Panc1 (cell line): ENCODE measurements around the gene COX5A. TPM values are rescaled to one million over a fixed set of nuclear protein-coding genes. Genes with fewer than 3 reads are reported as not detected.
A peak's percentile ranks its signal among the peaks of the same experiment; 100 is the strongest.

Experiments
- ATAC-seq: fragments of 200-7000 bp; cut with Tn5 transposase; 2 replicates; pipeline ENCODE4 v1.9.1; 2020; ENCODE audit warnings: mild to moderate bottlenecking, moderate library complexity
- BruUV-seq: library from RNA; stranded (reverse); fragments of 400-500 nt; replicated peaks from 2 replicates; lab custom pipeline; 2021; lab: Mats Ljungman, UMichigan
- CTCF ChIA-PET: fragments of 300-600 bp; sonication (Branson Sonifier 250); formaldehyde crosslinking; loops from one replicate; lab custom pipeline; 2022; ENCODE audit warnings: antibody characterized with exemption; lab: Charles Lee
- POLR2A ChIA-PET: fragments of 300-600 bp; sonication (Branson Sonifier 250); formaldehyde crosslinking; loops from one replicate; lab custom pipeline; 2022; ENCODE audit warnings: antibody characterized with exemption; lab: Charles Lee
- DNase-seq: peaks from one replicate; pipeline ENCODE4 v3.0.0-alpha.2; 2010; ENCODE audit warnings: low read depth, low spot score
- H3K27ac ChIP-seq: 2 replicates; pipeline ENCODE4 v1.5.1; 2011; ENCODE audit warnings: mild to moderate bottlenecking, low read length, inconsistent platforms
- H3K27me3 ChIP-seq: fragments of 200-500 bp; sonication (Bioruptor generic); 2 replicates; pipeline ENCODE4 v1.6.0; 2014; ENCODE audit warnings: low read length, inconsistent platforms; ENCODE audit not compliant: control insufficient read depth, insufficient read depth
- H3K36me3 ChIP-seq: fragments of 200-500 bp; sonication (Bioruptor generic); 2 replicates; pipeline ENCODE4 v1.5.1; 2014; ENCODE audit warnings: inconsistent platforms, mild to moderate bottlenecking, low read length, moderate library complexity; ENCODE audit not compliant: control insufficient read depth, insufficient read depth
- H3K4me1 ChIP-seq: 2 replicates; pipeline ENCODE4 v1.5.1; 2011; ENCODE audit warnings: inconsistent platforms, mild to moderate bottlenecking, low read length, moderate library complexity; ENCODE audit not compliant: control insufficient read depth, insufficient read depth
- H3K4me3 ChIP-seq, 2 experiments: 2 replicates each; pipeline ENCODE4 v1.5.1; 2011 to 2012; ENCODE audit warnings: low read depth in 2 of 2, low read length in 2 of 2, mild to moderate bottlenecking in 2 of 2, inconsistent platforms in 1 of 2, moderate library complexity in 1 of 2
- H3K9me3 ChIP-seq: fragments of 200-500 bp; sonication (Bioruptor generic); 2 replicates; pipeline ENCODE4 v1.5.1; 2014; ENCODE audit warnings: low read depth, mild to moderate bottlenecking, inconsistent platforms, low read length, moderate library complexity; ENCODE audit not compliant: control insufficient read depth, insufficient read depth
- POLR2AphosphoS5 ChIP-seq: IDR thresholded peaks from 2 replicates; pipeline ENCODE4 v1.6.1; 2012; ENCODE audit warnings: mild to moderate bottlenecking, low read depth, low read length, moderate library complexity
- SIN3A ChIP-seq: IDR thresholded peaks from 2 replicates; pipeline ENCODE4 v1.6.1; 2012; ENCODE audit warnings: low read depth, mild to moderate bottlenecking, low read length, moderate library complexity, borderline replicate concordance; ENCODE audit not compliant: insufficient read depth
- TCF7L2 ChIP-seq: IDR thresholded peaks from 2 replicates; pipeline ENCODE4 v1.6.1; 2011; ENCODE audit warnings: mild to moderate bottlenecking, low read depth, low read length, inconsistent platforms
- in situ Hi-C: cut with HindIII; loops from 2 replicates; pipeline ENCODE4 v1.10.0; 2016; ENCODE audit warnings: low sequenced_read_pairs, low pct_unique_long_range_greater_than_20kb
- intact Hi-C: fragments of 100-400 bp; cut with micrococcal nuclease; formaldehyde crosslinking; loops from one replicate; pipeline ENCODE4 v1.10.0; 2022; ENCODE audit not compliant: unreplicated experiment
- total RNA-seq: library from RNA; stranded (reverse); gene quantifications from one replicate; pipeline ENCODE4 v1.2.1, GENCODE V29; 2021; ENCODE audit not compliant: unreplicated experiment
- TF ChIP-seq, protein P1 (sequence below): fragments of 450-650 bp; IDR thresholded peaks from 2 replicates; pipeline ENCODE4 v1.5.1; 2017; ENCODE audit warnings: mild to moderate bottlenecking
- TF ChIP-seq, protein P2 (sequence below), 2 experiments: IDR thresholded peaks; 2 replicates each; pipeline ENCODE4 v1.6.1; 2011 to 2012; ENCODE audit warnings: low read depth in 2 of 2, control low read depth in 1 of 2, low read length in 1 of 2, mild to moderate bottlenecking in 1 of 2, moderate library complexity in 1 of 2; ENCODE audit not compliant: insufficient read depth in 1 of 2

COX5A gene
- total RNA-seq, 1 experiment from 2014 or later, result 353 TPM

DNA sequence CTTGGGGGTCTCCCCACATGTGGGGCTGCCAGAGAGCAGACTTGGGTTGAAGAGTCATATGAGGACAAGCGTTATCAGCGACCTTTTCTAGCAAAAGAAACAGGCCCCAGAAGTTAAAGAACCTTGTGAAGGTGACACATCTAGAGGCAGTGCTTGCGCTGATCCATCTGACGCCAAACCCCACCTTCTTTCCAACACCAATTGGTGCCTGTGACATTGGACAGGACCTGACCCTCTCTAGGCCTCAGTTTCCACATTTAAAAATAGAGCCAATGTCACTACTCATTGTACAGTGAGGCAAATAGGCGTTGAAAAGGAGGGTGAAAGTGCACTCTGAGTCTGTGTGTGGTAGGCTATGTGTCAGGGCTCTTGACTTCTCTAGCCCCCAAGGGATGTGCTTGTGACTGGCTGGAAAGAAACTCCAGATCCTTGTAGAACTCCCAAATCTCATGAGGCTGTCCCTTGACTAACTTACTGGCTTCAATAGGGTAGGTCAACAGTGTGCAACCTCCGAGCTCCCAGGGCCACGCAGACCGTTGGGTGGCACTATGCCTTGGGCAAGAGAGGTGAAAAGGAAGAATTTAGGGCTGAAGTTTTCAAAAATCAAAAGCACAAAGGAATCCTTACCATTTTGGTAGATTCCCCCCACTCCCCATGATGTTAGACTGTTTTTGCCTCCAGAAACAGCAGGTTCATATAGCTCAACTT is 30.6 kb downstream of the COX5A start:
- H3K4me3 ChIP-seq, result peak overlapping the region; percentile 89 to 94
- ATAC-seq, result peak; percentile 58
- TSS peak; percentile 93 for BruUV-seq
- no peaks in the 10 kb centered on the region for H3K27me3 ChIP-seq
- TF ChIP-seq, protein P1, sequence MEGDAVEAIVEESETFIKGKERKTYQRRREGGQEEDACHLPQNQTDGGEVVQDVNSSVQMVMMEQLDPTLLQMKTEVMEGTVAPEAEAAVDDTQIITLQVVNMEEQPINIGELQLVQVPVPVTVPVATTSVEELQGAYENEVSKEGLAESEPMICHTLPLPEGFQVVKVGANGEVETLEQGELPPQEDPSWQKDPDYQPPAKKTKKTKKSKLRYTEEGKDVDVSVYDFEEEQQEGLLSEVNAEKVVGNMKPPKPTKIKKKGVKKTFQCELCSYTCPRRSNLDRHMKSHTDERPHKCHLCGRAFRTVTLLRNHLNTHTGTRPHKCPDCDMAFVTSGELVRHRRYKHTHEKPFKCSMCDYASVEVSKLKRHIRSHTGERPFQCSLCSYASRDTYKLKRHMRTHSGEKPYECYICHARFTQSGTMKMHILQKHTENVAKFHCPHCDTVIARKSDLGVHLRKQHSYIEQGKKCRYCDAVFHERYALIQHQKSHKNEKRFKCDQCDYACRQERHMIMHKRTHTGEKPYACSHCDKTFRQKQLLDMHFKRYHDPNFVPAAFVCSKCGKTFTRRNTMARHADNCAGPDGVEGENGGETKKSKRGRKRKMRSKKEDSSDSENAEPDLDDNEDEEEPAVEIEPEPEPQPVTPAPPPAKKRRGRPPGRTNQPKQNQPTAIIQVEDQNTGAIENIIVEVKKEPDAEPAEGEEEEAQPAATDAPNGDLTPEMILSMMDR, result no peak
- TF ChIP-seq SIN3A (no peak), POLR2AphosphoS5 (no peak), TCF7L2 (no peak)
- TF ChIP-seq, protein P2, sequence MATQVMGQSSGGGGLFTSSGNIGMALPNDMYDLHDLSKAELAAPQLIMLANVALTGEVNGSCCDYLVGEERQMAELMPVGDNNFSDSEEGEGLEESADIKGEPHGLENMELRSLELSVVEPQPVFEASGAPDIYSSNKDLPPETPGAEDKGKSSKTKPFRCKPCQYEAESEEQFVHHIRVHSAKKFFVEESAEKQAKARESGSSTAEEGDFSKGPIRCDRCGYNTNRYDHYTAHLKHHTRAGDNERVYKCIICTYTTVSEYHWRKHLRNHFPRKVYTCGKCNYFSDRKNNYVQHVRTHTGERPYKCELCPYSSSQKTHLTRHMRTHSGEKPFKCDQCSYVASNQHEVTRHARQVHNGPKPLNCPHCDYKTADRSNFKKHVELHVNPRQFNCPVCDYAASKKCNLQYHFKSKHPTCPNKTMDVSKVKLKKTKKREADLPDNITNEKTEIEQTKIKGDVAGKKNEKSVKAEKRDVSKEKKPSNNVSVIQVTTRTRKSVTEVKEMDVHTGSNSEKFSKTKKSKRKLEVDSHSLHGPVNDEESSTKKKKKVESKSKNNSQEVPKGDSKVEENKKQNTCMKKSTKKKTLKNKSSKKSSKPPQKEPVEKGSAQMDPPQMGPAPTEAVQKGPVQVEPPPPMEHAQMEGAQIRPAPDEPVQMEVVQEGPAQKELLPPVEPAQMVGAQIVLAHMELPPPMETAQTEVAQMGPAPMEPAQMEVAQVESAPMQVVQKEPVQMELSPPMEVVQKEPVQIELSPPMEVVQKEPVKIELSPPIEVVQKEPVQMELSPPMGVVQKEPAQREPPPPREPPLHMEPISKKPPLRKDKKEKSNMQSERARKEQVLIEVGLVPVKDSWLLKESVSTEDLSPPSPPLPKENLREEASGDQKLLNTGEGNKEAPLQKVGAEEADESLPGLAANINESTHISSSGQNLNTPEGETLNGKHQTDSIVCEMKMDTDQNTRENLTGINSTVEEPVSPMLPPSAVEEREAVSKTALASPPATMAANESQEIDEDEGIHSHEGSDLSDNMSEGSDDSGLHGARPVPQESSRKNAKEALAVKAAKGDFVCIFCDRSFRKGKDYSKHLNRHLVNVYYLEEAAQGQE (IDR thresholded peaks at IDR 0.05; ENCODE audit: insufficient read depth in 1 of 2, low read depth in 2 of 2, low read length in 1 of 2), result no peak
- ChIA-PET CTCF (no interaction called here), POLR2A (interaction anchor here (0.7 kb wide), 1 partner anchor 24 kb away, joined by 10 read pairs; no protein-coding TSS in a partner anchor)
- no peaks in the 10 kb centered on the region for H3K9me3 ChIP-seq
- H3K36me3 ChIP-seq, result peaks cover 14% of the 10 kb centered on the region; the same call in 1 of the 2 replicates
- in situ Hi-C loops, result no loop called here
- H3K27ac ChIP-seq, result peak overlapping the region; percentile 95
- H3K4me1 ChIP-seq, result peaks cover 13% of the 10 kb centered on the region
- intact Hi-C loops, result no loop called here
- DNase-seq, result no peak

DNA sequence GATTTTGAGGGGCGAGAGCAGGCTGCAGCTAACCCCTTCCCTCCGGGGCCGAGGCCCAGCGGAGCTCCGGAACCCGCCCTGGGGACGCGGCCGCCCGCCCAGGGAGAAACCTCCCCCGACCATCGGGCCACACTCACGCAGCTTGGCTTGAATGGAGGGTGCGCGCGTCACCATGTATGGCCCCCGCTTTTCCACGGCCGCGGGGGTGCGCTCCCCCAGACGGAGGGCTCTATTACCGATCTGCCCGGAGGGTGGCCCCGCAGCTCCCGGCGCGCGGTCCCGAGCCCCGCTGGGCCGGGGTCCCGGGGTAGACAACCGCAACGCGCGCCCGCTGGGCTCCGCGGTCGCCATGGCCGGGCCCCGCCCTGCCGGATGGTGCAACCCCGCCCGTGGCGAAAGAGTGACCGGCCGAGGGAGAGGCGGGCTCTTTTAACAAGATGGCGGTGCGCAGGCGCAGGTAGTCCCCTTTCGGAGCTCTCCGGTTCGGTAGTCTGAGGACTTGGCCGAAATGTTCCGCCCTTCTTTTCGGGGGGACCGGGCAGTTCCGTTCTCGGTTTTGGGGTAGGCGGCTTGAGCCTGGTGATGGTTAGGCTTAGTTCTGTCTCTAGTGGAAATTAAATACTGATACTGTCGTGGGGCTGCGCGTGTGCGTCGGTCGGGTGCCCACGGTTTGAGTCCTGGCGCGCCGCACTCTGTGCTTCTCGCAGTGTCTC is 31.3 kb downstream of the COX5A start, which contains the start of gene FAM219B:
Gene FAM219B (minus strand): TSS at position 402 of the 713 bp plus-strand sequence. CDS start 51 bp downstream, at position 351.
- peaks cover 13% of the 10 kb centered on the region for H3K4me1 ChIP-seq
- ChIA-PET CTCF (interaction anchor here (0.6 to 0.7 kb wide), 2 partner anchors 136 to 195 kb away, joined by 3 read pairs; no protein-coding TSS in a partner anchor), POLR2A (interaction anchor here (0.6 kb wide), 1 partner anchor 32 kb away, joined by 9 read pairs; no protein-coding TSS in a partner anchor)
- in situ Hi-C loops (no loop called here), intact Hi-C loops (no loop called here)
- DNase-seq, result no peak
- H3K4me3 ChIP-seq, result peak within 1 kb of the TSS; percentile 89 to 94
- ATAC-seq, result peak; percentile 96
- TF ChIP-seq TCF7L2 (no peak), SIN3A (peak; percentile 54; the same call in 1 of the 2 replicates), POLR2AphosphoS5 (peak; percentile 85)
- TF ChIP-seq, protein P2 (IDR thresholded peaks at IDR 0.05; ENCODE audit: insufficient read depth in 1 of 2, low read depth in 2 of 2, low read length in 1 of 2), result no peak
- TF ChIP-seq, protein P1, result no peak
- H3K27ac ChIP-seq, result peak within 1 kb of the TSS; percentile 95
- H3K36me3 ChIP-seq, result peaks cover 14% of the 10 kb centered on the region; the same call in 1 of the 2 replicates
- BruUV-seq, result no TSS peak
- H3K9me3 ChIP-seq, result no peaks in the 10 kb centered on the region
- no peaks in the 10 kb centered on the region for H3K27me3 ChIP-seq
